Muscle of arm (tissue), 12 donors: ENCODE measurements around the gene GAMT. TPM values are rescaled to one million over a fixed set of nuclear protein-coding genes. Genes with fewer than 3 reads are reported as not detected.

ENCODE experiments used
- DNase-seq: peaks from one replicate; pipeline ENCODE4 v3.0.0-alpha.2; 2013
- polyA plus RNA-seq, 12 donors: library from polyadenylated mRNA; unstranded; fragments of 120-200 nt; gene quantifications; one replicate each; pipeline ENCODE4 v1.2.1, GENCODE V29; 2013; ENCODE audit not compliant: insufficient read length in 12 of 12

The GAMT gene
- polyA plus RNA-seq, 12 donors: 83.4 to 279 (median 178) TPM; not detected in 1

DNA sequence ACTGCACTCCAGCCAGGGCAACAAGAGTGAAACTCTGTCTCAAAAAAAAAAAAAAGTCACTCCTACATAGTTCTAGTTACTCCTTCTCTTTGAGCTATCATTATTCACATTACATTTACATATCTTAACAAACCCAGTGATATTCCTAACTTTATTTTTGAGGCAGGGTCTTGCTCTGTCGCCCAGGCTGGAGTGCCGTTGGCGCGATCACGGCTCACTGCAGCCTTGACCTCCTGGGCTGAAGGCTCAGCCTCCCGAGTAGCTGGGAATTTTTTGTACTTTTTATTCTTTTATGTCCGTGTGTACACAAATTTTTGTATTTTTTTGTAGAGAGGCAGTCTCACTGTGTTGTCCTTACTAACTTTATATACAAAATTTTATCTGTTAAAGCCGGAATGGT is 36.3 kb upstream of the GAMT start:
- DNase-seq: no peak

GRCh38 chr19:1435378-1435989 is 34.1 kb upstream of the GAMT start:
- DNase-seq: no peak

DNA sequence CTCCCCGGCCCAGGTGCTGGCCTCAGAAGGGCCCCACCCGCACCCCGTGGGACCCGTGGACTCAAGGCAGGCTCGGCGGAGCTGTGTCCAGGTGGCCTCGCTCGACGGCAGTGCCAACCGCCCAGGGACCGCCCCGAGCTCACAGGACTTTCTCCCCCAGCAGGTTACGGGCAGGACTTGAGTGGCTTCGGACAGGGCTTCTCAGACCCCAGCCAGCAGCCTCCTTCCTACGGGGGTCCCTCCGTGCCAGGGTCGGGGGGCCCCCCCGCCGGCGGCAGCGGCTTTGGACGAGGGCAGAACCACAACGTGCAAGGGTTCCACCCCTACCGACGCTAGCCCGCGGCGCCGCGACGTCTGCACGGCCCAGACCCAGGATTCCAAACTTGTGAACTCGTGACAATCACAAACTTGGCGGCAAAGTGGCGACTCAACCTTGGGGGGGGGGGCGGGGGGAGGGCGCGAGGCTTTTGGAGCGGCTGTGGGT is 33.3 kb upstream of the GAMT start:
- DNase-seq: no peak

DNA sequence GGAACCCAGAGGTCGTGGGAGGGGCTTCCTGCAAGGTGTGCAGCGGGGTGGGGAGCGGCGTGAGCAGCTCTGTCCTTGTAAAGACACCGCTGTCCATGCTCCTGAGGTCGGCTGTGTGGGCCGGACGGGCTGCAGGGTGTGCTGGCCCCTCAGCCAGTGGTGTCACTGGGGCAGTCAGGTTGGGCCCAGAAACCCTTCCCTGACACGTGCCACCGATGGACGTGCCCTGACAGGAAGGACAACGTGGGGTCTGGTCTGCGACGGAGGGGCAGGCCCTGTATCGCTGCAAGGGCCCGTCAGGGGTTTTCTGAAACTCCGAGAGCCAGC is 32.7 kb upstream of the GAMT start:
- no peak for DNase-seq

DNA sequence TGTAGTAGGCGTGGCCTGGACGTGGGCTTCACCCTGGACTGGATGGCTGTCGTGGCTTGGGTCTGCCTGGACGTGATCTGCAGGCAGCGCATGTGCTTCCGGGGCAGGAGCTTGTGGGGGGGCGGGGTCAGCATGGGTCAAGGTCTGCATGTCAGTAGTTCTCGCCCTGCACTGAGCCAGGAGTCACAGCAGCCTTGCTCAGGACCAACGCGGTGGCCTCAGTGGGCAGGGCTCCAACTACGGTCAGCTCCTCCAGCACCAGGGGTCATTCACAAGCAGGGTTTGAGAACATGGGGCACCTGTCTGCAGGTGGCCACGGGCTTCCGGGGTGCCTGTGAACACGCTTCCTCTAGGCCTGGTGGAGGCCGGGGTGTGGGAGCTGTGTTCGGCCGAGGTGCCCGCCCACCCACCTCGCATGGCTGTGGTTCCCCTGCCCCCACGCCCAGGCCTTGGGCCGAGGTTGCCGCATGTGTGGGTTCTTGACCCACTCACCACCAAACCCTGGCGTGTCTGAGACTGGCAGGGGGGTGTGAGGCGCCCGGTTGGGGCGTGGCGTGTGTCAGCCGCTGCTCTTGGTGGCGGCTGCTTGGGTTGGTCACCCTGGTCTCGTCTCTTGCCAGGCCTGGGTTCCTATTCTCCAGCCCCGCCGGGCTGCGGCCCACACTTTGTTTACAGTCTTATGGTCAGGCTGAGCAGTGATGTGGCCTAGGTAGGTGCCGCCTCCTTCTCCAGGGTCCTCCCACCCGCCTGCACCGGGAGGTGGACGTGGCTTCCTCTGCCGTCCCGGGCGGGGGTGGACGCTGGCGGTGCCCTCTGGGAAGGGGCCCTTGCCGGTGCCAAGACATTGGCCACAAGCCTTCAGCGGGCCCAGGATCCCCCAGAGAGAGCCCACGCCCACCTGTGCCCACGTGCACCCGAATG is 32.0 kb upstream of the GAMT start:
- DNase-seq: no peak

GRCh38 chr19:1432507-1432887 is 31.2 kb upstream of the GAMT start:
- no peak for DNase-seq

DNA sequence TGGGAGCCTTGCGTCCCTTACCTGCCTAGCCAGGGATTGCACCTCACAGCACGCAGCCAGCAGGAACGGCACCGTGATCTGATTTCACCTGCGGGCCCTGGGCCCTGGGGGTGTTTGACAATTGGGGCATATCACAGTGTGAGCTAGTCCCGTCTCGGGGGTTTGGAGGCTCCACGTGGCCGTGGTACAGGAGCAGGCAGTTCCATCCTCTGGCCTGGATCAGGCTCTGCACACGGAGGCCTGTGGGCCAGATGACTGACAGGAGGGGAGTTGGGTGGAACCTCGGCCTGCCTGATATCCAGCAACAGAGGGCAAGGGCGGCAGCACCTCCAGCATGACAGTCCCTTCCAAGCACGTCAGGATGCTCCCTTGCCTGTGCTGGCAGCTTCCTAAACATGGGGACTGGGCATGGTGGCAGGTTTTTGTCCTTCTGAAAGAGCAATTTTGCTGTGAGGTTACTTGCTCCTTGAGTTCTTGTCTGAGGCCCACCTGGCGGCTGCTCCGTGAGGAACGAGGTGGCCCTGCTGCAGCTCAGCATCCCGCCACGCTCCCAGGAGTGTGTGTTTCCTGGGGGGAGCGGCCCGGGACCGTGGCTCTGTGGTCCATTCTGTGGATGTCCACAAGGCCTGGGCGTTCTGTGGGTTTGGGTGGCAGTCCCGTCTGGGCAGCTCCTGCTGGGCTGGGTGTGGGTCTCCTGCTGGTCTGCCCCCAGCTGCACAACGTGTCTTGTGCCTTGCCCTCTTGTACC is 30.6 kb upstream of the GAMT start:
- DNase-seq: no peak

DNA sequence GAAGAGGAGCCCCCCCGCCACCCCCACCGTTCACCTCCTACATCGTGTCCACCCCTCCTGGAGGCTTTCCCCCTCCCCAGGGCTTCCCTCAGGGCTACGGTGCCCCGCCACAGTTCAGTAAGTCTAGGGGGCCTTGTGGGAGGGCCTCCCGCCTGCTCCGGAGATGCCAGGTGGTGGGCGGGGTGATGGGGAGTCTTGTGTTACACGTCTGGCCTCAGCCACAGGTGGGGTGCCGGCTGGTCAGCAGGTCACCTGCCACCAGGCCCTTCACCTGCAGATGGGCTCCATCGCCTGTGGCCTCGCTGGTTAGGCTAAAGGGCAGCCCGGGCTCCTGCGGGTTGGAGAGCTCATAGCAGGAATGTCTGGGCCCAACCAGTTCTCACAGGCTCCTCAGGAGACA is 28.9 kb upstream of the GAMT start:
- DNase-seq: no peak

GRCh38 chr19:1429750-1430149 is 28.4 kb upstream of the GAMT start:
- no peak for DNase-seq

DNA sequence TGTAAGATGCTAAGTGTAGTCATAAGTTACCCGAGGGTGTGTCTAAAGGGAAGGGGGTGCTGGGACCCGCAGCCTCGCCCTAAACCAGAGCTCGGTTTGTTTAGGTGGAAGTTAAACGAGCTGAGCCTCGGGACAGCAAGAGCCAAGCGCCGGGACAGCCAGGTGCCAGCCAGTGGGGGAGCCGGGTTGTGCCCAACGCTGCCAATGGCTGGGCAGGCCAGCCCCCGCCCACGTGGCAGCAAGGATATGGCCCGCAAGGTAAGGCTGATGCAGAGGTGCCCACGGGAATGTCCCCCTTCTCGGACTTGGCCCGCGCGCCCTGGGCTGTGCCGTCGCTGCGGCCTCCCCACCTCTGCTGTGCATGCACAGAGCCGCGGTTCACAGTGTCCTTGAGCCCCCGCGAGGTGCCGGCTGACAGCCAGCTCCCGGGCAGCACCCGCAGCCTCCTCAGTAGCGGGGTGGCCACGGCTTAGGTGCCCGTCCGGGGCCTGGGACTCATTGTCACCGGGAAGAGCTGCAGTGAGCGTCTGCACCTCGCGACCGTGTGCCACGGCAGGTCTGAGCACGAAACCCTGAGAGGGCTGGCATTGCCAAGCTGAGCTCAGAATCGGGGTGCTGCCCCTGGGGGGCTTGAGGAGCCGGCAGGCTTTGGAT is 27.5 kb upstream of the GAMT start:
- DNase-seq: no peak

- no peak for DNase-seq
These were observed 26.0 kb upstream of the GAMT start for GRCh38 chr19:1427221-1427920.

GRCh38 chr19:1426736-1427135 is 25.4 kb upstream of the GAMT start:
- no peak for DNase-seq

DNA sequence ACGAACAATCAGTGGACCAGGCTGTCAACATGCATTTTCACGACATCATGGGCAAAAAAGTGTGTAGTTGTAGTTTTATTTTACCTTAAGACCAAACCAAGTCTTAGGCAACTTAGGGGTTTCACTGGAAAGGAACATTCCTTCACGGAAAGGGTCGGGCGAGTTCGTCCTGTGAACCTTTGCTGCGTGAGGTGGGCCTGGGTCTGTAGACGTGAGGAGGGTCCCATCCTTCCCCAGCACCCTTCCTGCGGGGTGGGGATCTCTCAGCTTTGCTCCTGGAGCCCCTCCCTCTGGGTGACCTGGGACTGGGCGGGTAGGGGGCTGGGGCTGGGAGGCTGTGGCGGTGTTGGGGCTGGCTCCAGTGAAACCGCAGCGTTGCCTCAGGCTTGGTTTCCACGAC is 24.6 kb upstream of the GAMT start:
- DNase-seq: no peak

DNA sequence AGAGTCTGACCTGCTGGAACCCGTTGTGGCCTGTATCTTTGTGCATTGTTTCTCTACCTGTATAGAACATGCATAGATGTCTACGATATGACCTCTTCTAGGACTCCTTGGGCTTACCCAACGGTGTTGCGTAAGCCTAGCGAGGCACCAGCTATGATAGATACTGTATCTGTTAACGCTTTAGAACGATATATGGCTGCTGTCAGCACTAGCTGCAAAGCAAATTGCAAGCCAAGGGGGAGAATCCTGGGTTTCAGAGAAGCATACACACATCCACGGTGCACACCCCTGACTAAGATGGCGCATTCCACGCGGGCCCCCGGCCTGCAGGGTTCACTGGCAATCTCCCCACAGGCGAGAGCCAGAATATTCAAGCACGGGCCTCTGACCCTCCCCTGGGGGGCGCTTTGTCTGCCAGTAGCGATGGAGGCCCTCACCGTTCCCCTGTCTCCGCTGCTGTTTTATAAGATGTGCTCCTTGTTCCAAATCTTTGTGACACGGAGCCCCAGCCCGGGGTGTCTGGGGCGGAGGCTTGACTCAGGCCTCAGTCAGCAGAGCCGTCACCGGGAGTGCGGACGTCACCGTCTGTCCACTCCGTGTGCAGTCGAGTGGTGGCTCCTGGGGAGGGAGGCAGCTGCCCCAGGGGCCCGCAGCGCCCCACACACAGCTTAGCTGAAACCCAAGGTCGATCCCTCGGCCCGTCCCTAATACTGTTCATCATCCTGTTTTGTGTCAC is 23.9 kb upstream of the GAMT start:
- DNase-seq: no peak

DNA sequence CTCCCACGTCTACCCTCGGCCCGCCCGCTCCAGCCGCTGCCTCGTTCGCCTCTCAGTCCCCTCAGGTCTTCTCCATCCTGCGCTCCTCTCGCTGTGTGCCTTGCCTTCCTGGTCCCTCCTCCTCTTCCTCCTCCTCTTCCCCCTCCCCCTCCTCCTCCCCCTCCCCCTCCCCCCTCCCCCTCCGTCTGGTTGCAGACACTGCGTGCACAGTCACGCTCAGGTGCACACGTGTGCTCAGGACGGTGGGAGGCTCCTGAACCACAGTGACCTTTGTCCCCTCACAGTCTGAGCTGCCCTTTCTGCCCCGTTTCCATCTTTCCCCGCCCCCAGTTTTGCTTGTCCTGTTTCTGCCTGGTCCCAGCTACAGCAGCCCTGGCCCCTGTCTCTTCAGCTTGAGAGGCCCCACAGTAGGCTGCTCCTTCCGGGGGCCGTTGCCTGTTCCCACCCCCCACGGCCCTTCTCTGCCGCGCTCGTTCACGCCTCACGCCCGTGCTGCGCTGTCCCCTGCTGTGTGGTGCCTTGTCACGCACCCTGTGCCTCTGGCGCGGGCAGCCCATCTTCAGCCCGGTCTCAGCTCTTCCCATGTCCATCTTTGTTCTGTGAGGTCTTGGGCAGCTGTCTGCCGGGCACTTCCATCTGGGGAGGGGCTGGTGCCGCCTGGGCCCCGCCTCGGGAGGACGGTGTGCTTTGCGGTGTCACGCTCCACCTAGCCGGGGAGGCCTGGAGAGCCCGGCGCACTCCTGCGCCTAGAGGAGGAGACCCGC is 23.0 kb upstream of the GAMT start:
- DNase-seq: no peak

DNA sequence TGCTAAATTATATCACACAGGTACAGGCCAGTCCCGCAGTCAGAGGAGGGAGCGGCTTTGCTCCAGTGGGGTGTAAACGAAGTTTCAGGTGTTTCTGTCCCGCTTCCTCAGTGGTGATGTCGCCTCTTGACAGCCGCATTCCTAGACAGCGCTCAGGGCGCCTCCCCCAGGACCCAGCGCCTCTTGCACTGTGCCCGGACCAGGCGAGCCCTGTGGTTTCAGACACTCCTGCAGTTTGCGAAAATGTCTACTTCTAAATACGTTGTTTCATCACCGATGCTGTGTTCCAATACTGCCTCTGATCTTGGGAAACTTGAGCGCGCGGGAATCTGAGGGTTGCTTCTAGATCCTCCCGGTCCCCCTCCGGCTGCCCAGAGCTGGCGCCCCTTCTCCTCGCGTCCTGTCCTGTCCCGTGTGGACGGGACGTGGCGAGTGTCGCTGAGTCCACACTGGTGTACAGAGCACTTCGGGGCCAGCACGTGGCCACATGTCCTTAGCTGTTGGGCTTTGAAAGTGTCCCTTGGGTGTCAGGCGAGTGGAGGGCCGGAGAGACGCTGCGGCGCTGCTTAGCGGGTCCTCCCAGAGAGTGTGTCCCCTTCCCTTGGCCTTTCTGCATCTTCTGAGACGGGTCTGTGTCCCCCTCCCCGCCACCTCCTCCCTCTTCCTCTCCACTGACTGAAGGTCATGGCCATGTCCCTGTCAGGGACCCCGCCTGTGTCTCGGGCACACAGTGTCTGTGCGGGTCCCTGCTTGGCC is 22.3 kb upstream of the GAMT start:
- no peak for DNase-seq

DNA sequence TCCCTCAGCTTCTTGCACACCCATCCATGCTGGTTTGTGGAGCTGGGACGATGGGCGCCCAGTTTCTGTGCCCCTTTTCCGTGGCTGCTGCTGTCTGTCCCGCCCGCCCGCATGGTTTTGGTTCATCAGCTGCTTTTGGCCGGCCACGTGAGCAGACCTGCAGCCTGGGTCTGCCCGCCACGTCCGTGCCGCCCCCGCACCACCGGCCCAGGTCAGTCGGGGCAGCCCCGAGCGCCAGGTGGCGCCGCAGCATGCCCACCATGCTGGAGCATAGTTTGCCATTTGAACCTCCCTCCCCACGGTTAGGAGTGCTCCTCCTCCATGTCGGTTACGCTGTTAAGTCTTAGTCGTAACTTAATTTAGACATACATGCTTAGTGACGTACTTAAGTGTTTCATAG is 21.6 kb upstream of the GAMT start:
- DNase-seq: no peak

- no peak for DNase-seq
These were observed 21.0 kb upstream of the GAMT start for GRCh38 chr19:1422360-1422759.

GRCh38 chr19:1421958-1422305 is 20.6 kb upstream of the GAMT start:
- DNase-seq: no peak
